GM18511 (cell line): ENCODE results near the gene PTPRB.

ENCODE experiments used
- ATAC-seq: cut with Tn5 transposase; IDR thresholded peaks from one replicate; pipeline ENCODE4 v1.9.1; 2021; ENCODE audit warnings: mild to moderate bottlenecking, moderate library complexity; ENCODE audit not compliant: unreplicated experiment

PTPRB gene

DNA sequence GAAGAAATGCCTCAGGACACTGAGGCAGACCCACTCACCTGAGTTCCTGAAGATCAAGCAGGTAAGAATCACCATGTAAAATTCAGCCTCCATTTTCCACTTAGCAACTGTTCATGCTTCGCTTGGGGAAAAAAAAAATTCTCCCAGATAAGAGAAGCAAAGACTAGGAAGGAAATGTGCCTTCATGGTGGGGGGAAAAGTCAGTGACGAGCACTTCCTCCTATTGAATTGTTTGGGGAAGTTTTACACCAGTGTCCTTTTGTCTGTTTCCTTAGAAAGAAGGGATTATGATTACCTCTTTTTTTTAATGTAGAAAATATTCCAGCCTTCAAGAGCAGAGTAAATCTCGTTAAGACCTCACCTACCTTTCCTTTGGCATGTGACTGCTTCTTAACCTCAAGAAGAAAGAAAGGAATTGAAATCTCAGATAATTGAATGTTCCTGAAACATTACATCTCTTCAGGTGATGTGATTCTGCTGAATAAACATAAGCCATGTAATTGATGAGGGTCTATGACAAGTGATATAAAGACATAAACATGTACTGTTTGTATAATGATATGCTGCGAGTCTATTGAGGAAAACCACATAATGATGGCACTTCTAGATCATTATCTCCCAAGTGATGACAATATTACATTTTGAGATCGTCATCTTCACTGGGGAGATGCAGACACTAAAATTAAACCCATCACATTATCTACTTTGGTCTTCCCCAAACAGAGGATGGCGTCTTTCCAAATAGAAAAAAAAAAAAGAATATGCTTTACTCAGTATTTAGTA, at the start of gene PTPRB:
Gene PTPRB (minus strand): TSS at position 127 of the 783 bp plus-strand sequence. CDS start 34 bp downstream, at position 93.
- no peak for ATAC-seq

GRCh38 chr12:70686907-70687306, 49.7 kb upstream of the PTPRB start:
- no peak for ATAC-seq

DNA sequence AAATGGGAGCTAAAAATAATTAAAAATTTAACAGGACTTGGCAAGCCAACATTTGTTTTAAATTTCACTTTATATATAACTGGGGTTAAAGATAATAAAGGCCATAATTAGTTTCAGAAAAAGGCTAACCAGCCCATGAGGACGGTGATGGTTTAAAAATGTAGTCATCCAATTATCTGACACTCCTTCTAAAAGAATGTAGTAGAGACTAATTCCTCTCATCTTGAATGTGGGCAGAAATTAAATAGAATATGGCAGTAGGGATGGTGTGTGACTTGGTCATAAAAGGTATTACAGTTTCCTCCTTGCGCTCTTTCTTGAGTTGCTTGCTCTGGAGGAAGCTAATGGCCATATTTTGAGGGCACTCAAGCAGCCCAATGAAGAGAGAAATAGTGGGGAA, 49.1 kb upstream of the PTPRB start:
- ATAC-seq, result no peak

GRCh38 chr12:70683976-70684375, 46.7 kb upstream of the PTPRB start:
- ATAC-seq, result no peak

GRCh38 chr12:70671698-70672097, 34.5 kb upstream of the PTPRB start:
- ATAC-seq, result no peak

GRCh38 chr12:70670948-70671347, 33.7 kb upstream of the PTPRB start:
- no peak for ATAC-seq

DNA sequence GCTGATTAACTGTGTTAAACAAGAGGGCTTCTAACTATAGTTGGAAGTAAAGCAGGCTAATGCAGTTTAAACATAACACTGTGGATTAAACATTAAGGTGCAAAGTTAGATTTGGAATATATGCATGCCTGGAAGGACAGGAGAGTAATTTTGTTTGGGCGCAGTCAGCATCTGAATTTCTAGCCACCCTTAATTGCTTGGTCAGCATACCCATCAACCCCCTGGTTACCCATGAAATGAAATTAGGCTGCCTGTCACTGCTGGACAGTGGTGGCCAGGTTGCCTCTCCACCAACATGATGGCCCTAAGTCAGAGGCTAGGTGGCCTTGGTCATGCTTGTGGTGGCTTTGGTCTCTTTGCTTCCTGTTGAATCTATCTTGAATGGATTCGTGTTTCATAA, 30.0 kb upstream of the PTPRB start:
- no peak for ATAC-seq

DNA sequence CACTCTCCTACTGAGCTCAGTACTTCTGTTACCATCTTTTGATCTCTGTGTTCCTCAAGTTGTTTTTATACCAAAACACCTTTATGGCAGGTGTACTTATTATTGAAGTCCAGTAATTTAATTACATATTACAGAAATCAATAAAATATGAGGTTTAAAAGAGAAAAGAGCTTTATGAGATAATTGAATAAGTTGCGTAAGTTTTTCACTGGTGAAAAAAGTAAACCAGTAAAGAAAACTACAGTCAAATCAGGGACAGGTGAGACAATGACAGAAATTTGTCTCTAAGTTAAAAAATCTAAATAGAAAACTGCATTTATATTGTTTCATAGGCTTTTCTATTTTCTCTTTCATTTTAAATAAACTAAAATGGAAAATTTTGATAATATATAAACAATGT, 29.1 kb upstream of the PTPRB start:
- no peak for ATAC-seq

GRCh38 chr12:70664465-70664881, 27.2 kb upstream of the PTPRB start:
- no peak for ATAC-seq

DNA sequence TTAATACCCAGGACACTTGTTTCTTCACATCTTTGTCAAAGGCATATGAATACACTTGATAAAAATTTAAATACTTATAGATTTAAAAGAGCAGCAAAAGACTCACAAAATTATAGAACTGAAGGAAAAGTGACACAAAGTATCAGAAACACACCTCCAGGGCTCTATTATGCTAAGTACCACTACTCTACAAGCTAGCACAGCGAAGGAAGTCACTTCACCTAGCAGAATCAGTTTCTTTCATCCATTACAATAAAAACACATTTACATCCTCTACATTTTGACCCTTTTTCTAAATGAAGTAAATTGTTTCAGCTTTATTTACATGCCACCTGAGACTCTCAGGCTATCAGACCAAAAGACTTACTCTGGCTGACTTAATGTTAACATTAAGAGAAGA, 26.6 kb upstream of the PTPRB start:
- ATAC-seq, result no peak

DNA sequence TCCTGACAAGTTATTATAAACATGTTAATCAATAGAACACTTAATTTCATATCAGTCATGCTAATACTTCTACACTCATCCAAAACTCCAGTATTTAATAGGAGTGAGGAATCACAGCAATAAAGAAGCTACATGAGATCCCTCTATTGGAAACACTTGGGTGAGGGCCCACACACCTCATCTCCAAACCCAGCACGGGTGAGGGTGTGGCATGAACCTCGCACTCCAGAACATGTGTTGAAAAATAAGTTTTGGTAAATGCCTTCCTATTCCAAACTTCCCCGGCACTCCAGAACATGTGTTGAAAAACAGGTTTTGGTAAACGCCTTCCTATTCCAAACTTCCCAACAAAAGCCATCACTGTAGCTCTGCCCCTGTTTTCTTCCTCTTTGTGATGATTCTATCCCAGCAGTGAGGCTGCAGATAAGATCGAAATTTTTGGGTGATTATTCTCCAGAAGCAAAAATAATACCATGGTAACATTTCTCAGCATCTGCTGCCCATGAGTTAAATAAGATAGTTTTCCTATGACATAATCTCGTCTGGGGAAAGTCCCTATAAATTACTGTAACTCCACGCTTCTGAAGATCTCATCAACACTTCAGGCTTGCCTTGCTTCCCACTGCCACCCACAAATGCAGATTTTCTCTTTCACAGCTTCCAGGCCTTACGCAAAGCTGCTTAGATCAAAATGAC, 24.4 kb upstream of the PTPRB start:
- no peak for ATAC-seq

DNA sequence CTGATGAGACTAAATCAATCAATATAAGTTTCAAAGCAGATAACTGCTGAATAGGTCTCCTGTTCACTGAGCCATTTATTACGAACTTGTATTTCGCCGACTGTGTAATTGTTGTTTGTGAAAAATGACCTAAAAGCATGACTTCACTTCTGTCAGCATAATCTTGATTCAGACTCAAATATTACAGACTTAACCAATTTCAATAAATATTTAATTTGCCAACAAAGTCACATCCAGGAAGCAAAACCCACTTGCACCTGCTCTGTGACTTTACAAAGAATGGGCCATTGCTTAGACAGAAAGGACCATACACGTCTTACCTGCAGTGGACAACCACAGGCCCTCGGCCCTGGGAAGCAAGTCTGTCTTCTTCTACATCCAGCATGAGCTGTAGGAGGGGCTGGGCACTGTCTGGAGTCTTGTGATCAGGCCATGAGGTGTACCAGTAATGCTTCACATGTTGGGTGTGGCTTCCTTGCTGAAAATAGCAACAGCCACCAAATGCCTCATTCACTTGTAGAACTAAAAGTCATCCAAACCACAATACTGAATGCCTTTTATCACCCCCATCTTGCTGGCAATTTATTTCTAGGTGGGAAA, 23.5 kb upstream of the PTPRB start:
- no peak for ATAC-seq

GRCh38 chr12:70660002-70660604, 22.9 kb upstream of the PTPRB start:
- no peak for ATAC-seq

GRCh38 chr12:70659077-70659606, 21.9 kb upstream of the PTPRB start:
- no peak for ATAC-seq

DNA sequence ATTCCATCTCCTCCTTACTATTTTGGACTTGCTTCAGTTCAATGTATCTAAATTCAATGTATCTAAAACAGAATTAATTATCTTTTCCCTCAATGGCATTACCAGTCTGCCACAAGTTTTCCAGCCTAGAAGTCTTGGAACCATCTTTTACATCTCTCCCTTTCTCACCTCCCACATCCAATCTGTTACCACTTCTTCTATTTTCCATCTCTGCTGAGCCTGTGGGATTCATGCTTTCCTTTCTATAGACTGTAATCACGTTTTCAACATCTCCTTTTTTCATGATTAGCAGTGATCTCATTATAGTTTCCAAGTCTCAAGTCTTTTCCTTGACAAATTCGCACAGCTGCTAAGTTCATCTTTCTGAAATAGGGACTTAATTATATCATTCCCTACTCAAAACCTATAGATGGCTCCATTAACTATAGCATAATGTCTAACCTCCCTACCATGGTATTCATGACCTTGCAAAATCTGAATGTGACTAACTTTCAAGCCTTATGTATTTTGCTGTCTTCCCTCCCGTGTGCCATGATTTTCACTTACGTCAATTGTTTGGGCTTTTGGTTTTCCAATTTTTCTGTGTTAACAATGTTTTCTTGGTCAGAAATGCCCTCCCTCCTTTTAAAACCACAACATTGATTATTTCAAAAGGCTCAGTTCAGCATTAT, 20.5 kb upstream of the PTPRB start:
- no peak for ATAC-seq

DNA sequence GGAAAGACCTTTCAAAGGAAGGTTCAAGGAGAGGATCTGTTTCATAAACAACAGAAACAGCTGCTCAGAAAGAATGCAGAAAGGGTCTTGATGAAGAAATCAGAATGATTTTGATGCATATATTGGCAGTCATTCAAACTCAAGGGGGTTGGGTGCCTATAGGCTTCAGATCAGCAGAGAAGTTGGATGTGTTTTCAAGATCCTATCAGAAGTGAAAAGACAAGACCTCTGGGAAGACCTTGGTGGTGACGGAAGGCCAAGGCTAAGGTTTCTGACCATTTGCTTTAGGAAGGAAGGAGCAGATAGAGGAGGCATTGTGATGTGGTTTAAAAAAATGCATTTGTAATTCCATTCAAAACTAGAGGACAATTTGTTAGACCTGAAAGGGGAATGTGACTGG, 15.2 kb upstream of the PTPRB start:
- no peak for ATAC-seq

DNA sequence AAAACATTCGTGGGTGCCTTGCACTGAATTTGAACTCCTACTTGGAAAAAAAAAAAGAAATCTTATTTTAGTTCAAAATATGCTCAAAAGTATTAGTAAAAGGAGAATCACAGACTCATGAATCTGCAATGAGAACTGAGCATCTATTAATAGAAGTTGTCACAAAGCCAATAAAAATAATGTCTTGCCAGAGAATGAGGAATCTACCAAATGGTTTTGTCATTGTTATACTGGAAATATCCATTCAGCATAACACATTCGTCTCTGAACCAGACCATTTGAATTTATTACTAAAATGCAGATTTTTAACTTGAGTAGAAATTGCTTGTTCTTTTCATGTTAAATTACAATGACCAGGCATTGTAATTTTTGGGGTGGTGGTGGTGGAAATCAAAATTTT, 11.6 kb upstream of the PTPRB start:
- ATAC-seq, result no peak

GRCh38 chr12:70648191-70648590, 11.0 kb upstream of the PTPRB start:
- ATAC-seq, result no peak

GRCh38 chr12:70646850-70647249, 9.6 kb upstream of the PTPRB start:
- no peak for ATAC-seq

DNA sequence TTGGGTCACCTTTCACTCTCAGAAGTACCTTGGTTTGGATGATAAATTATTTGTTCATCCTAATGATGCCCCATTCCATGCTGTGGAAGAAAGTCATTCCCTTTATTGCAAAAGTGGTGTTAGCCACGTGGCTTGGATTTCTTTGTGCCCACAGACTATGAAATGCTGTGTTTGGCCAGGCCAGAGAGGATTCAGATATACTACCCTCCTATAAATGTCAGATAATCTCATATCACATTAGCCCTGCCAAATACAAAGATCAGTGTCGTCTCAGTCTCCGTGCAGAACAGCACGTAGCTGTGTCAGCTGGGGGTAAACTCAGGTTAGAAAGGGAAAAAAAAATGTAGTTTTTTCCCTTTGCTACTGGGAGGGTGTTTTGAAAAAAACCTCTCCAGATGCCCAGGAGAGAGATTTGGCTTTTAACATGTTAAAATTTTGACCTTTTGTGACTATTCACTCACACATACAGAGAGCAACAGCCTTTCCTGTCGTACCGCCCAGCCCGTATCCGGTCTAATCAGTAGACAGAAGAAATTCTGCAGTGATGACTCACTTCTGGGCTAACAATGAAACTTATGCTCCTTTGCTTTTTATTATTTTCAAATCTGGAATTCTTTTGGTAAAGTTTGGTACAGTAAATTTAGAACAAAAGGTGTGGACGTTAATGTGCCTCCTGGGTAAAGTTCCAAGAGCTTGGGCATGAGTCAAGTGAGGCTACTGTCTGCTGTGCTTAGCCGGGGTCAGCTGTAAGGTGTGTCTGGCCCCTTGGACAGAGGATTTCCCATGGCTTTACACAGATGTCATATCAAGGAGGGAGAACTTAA, 8.5 kb upstream of the PTPRB start:
- peak; percentile 86 for ATAC-seq
